Measurements from ENCODE around the gene APOL4. TPM values are rescaled to one million over a fixed set of nuclear protein-coding genes. Genes with fewer than 3 reads are reported as not detected.

Gene APOL4
- total and polyA plus RNA-seq, 2 of the 4 experiments (the other 2 are of a cell fraction) = 0.07 TPM; not detected in 1

DNA sequence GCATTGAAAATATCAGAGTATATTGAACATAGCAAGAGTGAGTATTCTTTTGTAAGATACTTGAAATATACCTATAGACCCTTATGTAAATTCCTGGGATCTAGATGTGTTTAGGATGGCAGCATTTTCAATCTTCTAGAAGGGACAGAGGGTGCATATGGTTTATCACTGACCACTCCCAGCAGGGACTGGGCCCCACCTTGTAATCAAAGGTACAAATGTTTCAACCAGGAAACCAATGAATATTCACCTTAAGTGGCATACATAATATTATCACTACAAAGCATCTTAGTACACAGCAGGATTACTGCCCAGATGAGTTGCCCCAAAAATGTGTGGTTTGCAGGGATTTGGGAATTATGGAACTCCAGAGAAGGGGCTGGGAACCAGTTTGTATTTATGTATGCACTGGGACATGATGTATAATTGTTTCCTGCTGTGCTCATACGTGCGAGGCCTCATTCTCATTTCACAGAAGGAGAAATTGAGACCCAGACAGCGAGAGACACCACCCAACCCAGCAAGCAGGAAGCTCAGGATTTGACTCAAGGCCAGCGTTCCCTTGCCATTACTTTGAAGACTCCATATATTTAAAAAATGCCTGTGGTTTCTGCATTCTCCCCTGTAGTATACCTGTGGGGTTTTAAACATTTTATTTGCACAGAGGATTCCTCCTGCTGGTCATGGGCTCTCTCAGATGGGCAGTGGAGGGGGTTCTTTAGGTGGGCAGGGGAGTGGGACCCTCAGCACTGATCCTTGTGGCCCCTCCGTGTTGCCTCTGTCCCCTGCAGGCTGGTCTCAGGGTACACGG is 5.2 kb downstream of the APOL4 start (continued):
- TF ChIP-seq MXI1 (IDR thresholded peaks at IDR 0.05; ENCODE audit: borderline replicate concordance, low read depth, low read length) = no peak
- TF ChIP-seq MAZ (IDR thresholded peaks at IDR 0.05; ENCODE audit: borderline replicate concordance, low read depth, low read length) = no peak

DNA sequence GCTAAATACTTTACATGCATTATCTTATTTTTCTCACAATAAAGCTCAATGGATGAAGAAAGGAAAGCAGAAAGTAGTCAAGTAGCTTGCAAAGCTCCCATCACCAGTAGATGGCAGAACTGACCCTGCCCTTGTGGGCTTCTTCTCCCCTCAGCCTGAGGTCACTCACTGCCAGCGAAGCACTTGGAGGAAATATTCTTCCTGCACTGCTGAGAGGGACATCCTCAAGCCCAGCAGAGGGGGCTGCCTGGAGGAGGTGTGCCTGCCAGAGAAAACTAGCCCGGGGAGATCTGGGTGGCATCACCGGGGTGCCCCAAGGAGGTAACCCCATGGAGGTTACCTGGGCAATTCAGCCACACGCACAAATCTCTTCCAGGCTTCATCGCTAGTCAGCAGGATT is 6.6 kb downstream of the APOL4 start:
- Histone ChIP-seq H3K4me3 (ENCODE audit: insufficient read depth, low read depth, low read length) (no peak overlapping the region), H4K5ac (ENCODE audit: low read depth, low read length) (no peak overlapping the region), H3K9me3 (ENCODE audit: control insufficient read depth, insufficient read depth, low read length) (no peaks in the 10 kb centered on the region), H3K56ac (ENCODE audit: extremely low read depth, insufficient read depth, low read length) (no peak overlapping the region; the same call in 1 of the 2 replicates), H2AK5ac (ENCODE audit: low read depth, low read length) (no peak overlapping the region; the same call in 1 of the 2 replicates), H2BK15ac (ENCODE audit: low read depth, low read length) (0 out of 3 replicates have a peak overlapping the region, but pooled peaks have one; percentile 30), H3K4ac (ENCODE audit: low read depth, low read length) (peak overlapping the region; percentile 49; the same call in 1 of the 2 replicates), H3K4me1 (ENCODE audit: control insufficient read depth, insufficient read depth, low read length) (peaks cover 11% of the 10 kb centered on the region), H3K27me3 (ENCODE audit: control insufficient read depth, insufficient read depth, low read length) (no peaks in the 10 kb centered on the region), H4K8ac (ENCODE audit: low read depth in 2 of 2, low read length in 2 of 2) (peak overlapping the region in 1 of 2 experiments; percentile 1; a peak in 1 of 4 replicates), H2BK20ac (ENCODE audit: low read depth, low read length) (peak overlapping the region; percentile 72; the same call in 1 of the 2 replicates), H3K36me3 (ENCODE audit: control insufficient read depth, insufficient read depth, low read length) (no peaks in the 10 kb centered on the region), H2AFZ (replicated peaks; ENCODE audit: low read length, poor library complexity) (peak overlapping the region; percentile 3), H3K4me2 (ENCODE audit: low read depth, low read length) (no peak overlapping the region), H3K79me1 (ENCODE audit: low read depth in 1 of 2, low read length in 2 of 2) (peaks cover 0 to 8% of the 10 kb centered on the region in 2 experiments; a peak in 1 of 4 replicates), H2BK5ac (ENCODE audit: low read depth, low read length, poor library complexity, severe bottlenecking) (no peak overlapping the region), H3K14ac (replicated peaks; ENCODE audit: low read depth, low read length) (no peak overlapping the region), H3K18ac (ENCODE audit: low read depth, low read length) (no peak overlapping the region), H3K9ac (ENCODE audit: low read depth, low read length) (no peak overlapping the region), H2AK9ac (replicated peaks; ENCODE audit: low read depth, low read length, poor library complexity) (no peak overlapping the region), H3K9me1 (ENCODE audit: insufficient read depth, low read length) (peaks cover 12% of the 10 kb centered on the region), H4K20me1 (ENCODE audit: insufficient read depth, low read length) (no peaks in the 10 kb centered on the region), H3K27ac (ENCODE audit: insufficient read depth, low read length) (no peak overlapping the region), H2BK120ac (ENCODE audit: low read depth, low read length) (peak overlapping the region; percentile 71; the same call in 1 of the 2 replicates), H3K23ac (ENCODE audit: low read depth, low read length) (no peak overlapping the region), H4K91ac (ENCODE audit: insufficient read depth, low read depth, low read length) (no peak overlapping the region; the same call in 1 of the 2 replicates)
- ChIA-PET CTCF (interaction anchor here (1.1 kb wide), 1 partner anchor 31 kb away, joined by 3 read pairs; no protein-coding TSS in a partner anchor), POLR2A (ENCODE audit: unreplicated experiment) (no interaction called here)
- no peak for TF ChIP-seq MAZ (IDR thresholded peaks at IDR 0.05; ENCODE audit: borderline replicate concordance, low read depth, low read length)
- TF ChIP-seq SMC3 (IDR thresholded peaks at IDR 0.05; ENCODE audit: low read depth, low read length) = peak; percentile 64
- peak; percentile 81 for TF ChIP-seq RAD21 (IDR thresholded peaks at IDR 0.05; ENCODE audit: low read length)
- TF ChIP-seq, protein P1, sequence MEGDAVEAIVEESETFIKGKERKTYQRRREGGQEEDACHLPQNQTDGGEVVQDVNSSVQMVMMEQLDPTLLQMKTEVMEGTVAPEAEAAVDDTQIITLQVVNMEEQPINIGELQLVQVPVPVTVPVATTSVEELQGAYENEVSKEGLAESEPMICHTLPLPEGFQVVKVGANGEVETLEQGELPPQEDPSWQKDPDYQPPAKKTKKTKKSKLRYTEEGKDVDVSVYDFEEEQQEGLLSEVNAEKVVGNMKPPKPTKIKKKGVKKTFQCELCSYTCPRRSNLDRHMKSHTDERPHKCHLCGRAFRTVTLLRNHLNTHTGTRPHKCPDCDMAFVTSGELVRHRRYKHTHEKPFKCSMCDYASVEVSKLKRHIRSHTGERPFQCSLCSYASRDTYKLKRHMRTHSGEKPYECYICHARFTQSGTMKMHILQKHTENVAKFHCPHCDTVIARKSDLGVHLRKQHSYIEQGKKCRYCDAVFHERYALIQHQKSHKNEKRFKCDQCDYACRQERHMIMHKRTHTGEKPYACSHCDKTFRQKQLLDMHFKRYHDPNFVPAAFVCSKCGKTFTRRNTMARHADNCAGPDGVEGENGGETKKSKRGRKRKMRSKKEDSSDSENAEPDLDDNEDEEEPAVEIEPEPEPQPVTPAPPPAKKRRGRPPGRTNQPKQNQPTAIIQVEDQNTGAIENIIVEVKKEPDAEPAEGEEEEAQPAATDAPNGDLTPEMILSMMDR (conservative IDR thresholded peaks at IDR 0.05; ENCODE audit: low read depth, low read length) = peak; percentile 82
- ATAC-seq (ENCODE audit: low read depth) (peak; percentile 75), DNase-seq (peak; percentile 77)
- intact Hi-C loops (cut with micrococcal nuclease) = loop anchor here (1.0 to 2.0 kb wide), 3 partner anchors 82 to 291 kb away; no protein-coding TSS in a partner anchor
- dilution Hi-C loops (cut with HindIII; ENCODE audit: low sequenced_read_pairs, unreplicated experiment) = no loop called here
- WGBS, 2 experiments (ENCODE audit: extremely low coverage in 2 of 2, insufficient read length in 1 of 2) = 55% methylated on average over 4 of the region's 5 CpGs; no CpG with 5 or more reads in 1 of the 2 experiments
- no TSS peak for BruUV-seq (replicated peaks)
- in situ Hi-C loops (cut with MboI; ENCODE audit: low sequenced_read_pairs) = loop anchor here (10.0 kb wide), 1 partner anchor 290 kb away; the partner anchor contains the start of gene TXN2
